ENCODE data around the gene ZNF746.

ZNF746 gene

GRCh38 chr7:149427893-149428292, 69.7 kb downstream of the ZNF746 start:
- no peak for DNase-seq (ENCODE audit: low read depth in 2 of 2)

- no peak for DNase-seq (ENCODE audit: low read depth in 2 of 2)
Observed at GRCh38 chr7:149427096-149427680, 70.4 kb downstream of the ZNF746 start.

GRCh38 chr7:149423449-149424110, 74.0 kb downstream of the ZNF746 start:
- no peak for DNase-seq (ENCODE audit: low read depth in 2 of 2)

GRCh38 chr7:149422914-149423301, 74.7 kb downstream of the ZNF746 start:
- DNase-seq (ENCODE audit: low read depth in 2 of 2) = no peak

All from activated CD8-positive, alpha-beta memory T cell treated with anti-CD3 and anti-CD28 coated beads for 4 hours (primary cell).